ENCODE results near the gene TPRG1L.

- TF ChIP-seq CTCF (conservative IDR thresholded peaks at IDR 0.05; ENCODE audit: low read depth in 2 of 2): no peak
- TF ChIP-seq NANOG (IDR thresholded peaks at IDR 0.05; ENCODE audit: borderline replicate concordance): no peak
- no peak for TF ChIP-seq POLR2AphosphoS5 (IDR thresholded peaks at IDR 0.05; ENCODE audit: low read depth)
- TF ChIP-seq ETS1 (IDR thresholded peaks at IDR 0.05): no peak
Measured at GRCh38 chr1:3660704-3661103, 35.9 kb downstream of the TPRG1L start.
